Loucy (cell line): ENCODE data around the gene CPA1.

Source experiments
- H2AFZ ChIP-seq: fragments of 200-600 bp; sonication (generic); 2 replicates; pipeline ENCODE4 v1.6.0; 2016; ENCODE audit warnings: antibody characterized with exemption, mild to moderate bottlenecking, low read length, moderate library complexity
- H3F3A ChIP-seq: fragments of 200-600 bp; 2 replicates; pipeline ENCODE4 v1.6.0; 2016; ENCODE audit warnings: antibody characterized with exemption, low read depth, mild to moderate bottlenecking
- H3K27me3 ChIP-seq: fragments of 200-600 bp; sonication (generic); 2 replicates; pipeline ENCODE4 v1.6.1; 2014; ENCODE audit warnings: low read length, mild to moderate bottlenecking; ENCODE audit not compliant: insufficient read depth, poor library complexity, severe bottlenecking
- H3K36me3 ChIP-seq: fragments of 200-600 bp; sonication (generic); 2 replicates; pipeline ENCODE4 v1.6.1; 2016; ENCODE audit warnings: low read length; ENCODE audit not compliant: insufficient read depth
- H3K4me1 ChIP-seq: fragments of 200-600 bp; sonication (generic); 2 replicates; pipeline ENCODE4 v1.5.1; 2014; ENCODE audit warnings: low read length, mild to moderate bottlenecking; ENCODE audit not compliant: insufficient read depth, poor library complexity, severe bottlenecking
- H3K4me2 ChIP-seq: fragments of 200-600 bp; sonication (generic); 2 replicates; pipeline ENCODE4 v1.6.0; 2014; ENCODE audit warnings: antibody characterized with exemption, low read length, low read depth, mild to moderate bottlenecking; ENCODE audit not compliant: poor library complexity, severe bottlenecking
- H3K4me3 ChIP-seq: fragments of 200-600 bp; sonication (generic); 2 replicates; pipeline ENCODE4 v1.5.1; 2014; ENCODE audit warnings: low read length, mild to moderate bottlenecking, mixed read lengths; ENCODE audit not compliant: poor library complexity, severe bottlenecking
- H3K79me2 ChIP-seq: fragments of 200-600 bp; sonication (generic); 2 replicates; pipeline ENCODE4 v1.6.1; 2014; ENCODE audit warnings: low read length; ENCODE audit not compliant: insufficient read depth
- H3K9ac ChIP-seq: fragments of 200-600 bp; sonication (generic); 2 replicates; pipeline ENCODE4 v1.6.0; 2014; ENCODE audit warnings: mild to moderate bottlenecking, low read depth, low read length, moderate library complexity; ENCODE audit not compliant: poor library complexity, severe bottlenecking
- H3K9me2 ChIP-seq: fragments of 200-600 bp; sonication (generic); replicated peaks from 2 replicates; pipeline ENCODE4 v1.6.1; 2016; ENCODE audit warnings: low read depth, low read length, mixed read lengths
- H3K9me3 ChIP-seq: fragments of 200-600 bp; sonication (generic); 2 replicates; pipeline ENCODE4 v1.6.1; 2014; ENCODE audit warnings: mild to moderate bottlenecking, antibody characterized with exemption, low read length, low read depth; ENCODE audit not compliant: insufficient read depth
- H4K20me1 ChIP-seq: fragments of 200-600 bp; sonication (generic); 2 replicates; pipeline ENCODE4 v1.6.0; 2014; ENCODE audit warnings: antibody characterized with exemption, low read length, mild to moderate bottlenecking; ENCODE audit not compliant: insufficient read depth, poor library complexity, severe bottlenecking
- CTCF ChIP-seq: fragments of 200-600 bp; sonication (generic); conservative IDR thresholded peaks from 2 replicates; pipeline ENCODE4 v1.5.1; 2014; ENCODE audit warnings: mild to moderate bottlenecking, antibody characterized with exemption, low read length
- EZH2phosphoT487 ChIP-seq: fragments of 200-600 bp; IDR thresholded peaks from 2 replicates; pipeline ENCODE4 v1.6.1; 2018; ENCODE audit warnings: antibody characterized with exemption, mild to moderate bottlenecking, moderate library complexity, borderline replicate concordance

The CPA1 gene

GRCh38 chr7:130418306-130418705, 38.0 kb downstream of the CPA1 start:
- Histone ChIP-seq H3K4me3 (no peak overlapping the region), H3K27me3 (no peaks in the 10 kb centered on the region), H3K4me2 (no peak overlapping the region), H3K4me1 (peaks cover 54% of the 10 kb centered on the region), H3K36me3 (no peaks in the 10 kb centered on the region), H3F3A (no peaks in the 10 kb centered on the region), H3K9me2 (no peaks in the 10 kb centered on the region), H3K79me2 (no peaks in the 10 kb centered on the region), H3K9me3 (no peaks in the 10 kb centered on the region), H4K20me1 (no peaks in the 10 kb centered on the region), H2AFZ (no peak overlapping the region), H3K9ac (no peak overlapping the region)
- TF ChIP-seq CTCF (no peak), EZH2phosphoT487 (no peak)

GRCh38 chr7:130419658-130420057, 39.4 kb downstream of the CPA1 start:
- no peaks in the 10 kb centered on the region for H3F3A ChIP-seq

GRCh38 chr7:130420943-130421578, 40.8 kb downstream of the CPA1 start:
- Histone ChIP-seq H3K9me2 (no peaks in the 10 kb centered on the region), H3K36me3 (no peaks in the 10 kb centered on the region), H3K9ac (no peak overlapping the region), H3K4me2 (no peak overlapping the region), H3K4me3 (no peak overlapping the region), H3K9me3 (no peaks in the 10 kb centered on the region), H3F3A (no peaks in the 10 kb centered on the region), H3K4me1 (peaks cover 41% of the 10 kb centered on the region), H2AFZ (no peak overlapping the region), H4K20me1 (no peaks in the 10 kb centered on the region), H3K27me3 (no peaks in the 10 kb centered on the region), H3K79me2 (no peaks in the 10 kb centered on the region)
- no peak for TF ChIP-seq CTCF
- no peak for TF ChIP-seq EZH2phosphoT487

More at GRCh38 chr7:130419658-130420057, 39.4 kb downstream of the CPA1 start:
- Histone ChIP-seq H3K4me2 (no peak overlapping the region), H4K20me1 (no peaks in the 10 kb centered on the region), H3K9me3 (no peaks in the 10 kb centered on the region), H3K27me3 (no peaks in the 10 kb centered on the region), H3K79me2 (no peaks in the 10 kb centered on the region), H2AFZ (no peak overlapping the region), H3K9me2 (no peaks in the 10 kb centered on the region), H3K9ac (no peak overlapping the region), H3K4me3 (no peak overlapping the region), H3K4me1 (peaks cover 50% of the 10 kb centered on the region), H3K36me3 (no peaks in the 10 kb centered on the region)
- TF ChIP-seq CTCF (no peak), EZH2phosphoT487 (no peak)
